ENCODE data around the gene SERTAD2. TPM values are rescaled to one million over a fixed set of nuclear protein-coding genes. Genes with fewer than 3 reads are reported as not detected.
A peak's percentile ranks its signal among the peaks of the same experiment; 100 is the strongest.

The SERTAD2 gene
- total RNA-seq, 6 experiments from 2014 or later: 3.7 to 14.4 (median 8.4) TPM

DNA sequence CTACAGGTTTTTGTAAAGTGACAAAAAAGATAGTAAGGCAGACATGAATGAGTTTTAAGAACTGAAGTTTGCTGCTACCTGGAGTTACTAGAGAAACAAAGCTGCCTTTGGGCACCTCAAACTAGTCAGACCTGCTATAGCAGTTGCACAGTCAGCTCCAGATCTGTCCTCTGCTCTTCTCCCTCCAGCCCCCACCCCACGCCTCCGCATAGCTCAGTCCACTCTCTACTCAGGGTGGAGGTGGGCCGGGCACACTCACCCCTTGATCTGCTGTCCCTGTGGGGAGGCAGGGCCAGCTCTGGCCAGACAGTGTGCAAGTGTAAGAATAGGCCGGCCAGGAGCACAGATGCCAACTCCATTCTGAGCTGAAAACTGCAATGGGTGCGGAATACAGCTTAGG is 4.1 kb downstream of the SERTAD2 start:
- TF ChIP-seq POLR2A (IDR thresholded peaks at IDR 0.05): no peak
- TF ChIP-seq, protein P1, sequence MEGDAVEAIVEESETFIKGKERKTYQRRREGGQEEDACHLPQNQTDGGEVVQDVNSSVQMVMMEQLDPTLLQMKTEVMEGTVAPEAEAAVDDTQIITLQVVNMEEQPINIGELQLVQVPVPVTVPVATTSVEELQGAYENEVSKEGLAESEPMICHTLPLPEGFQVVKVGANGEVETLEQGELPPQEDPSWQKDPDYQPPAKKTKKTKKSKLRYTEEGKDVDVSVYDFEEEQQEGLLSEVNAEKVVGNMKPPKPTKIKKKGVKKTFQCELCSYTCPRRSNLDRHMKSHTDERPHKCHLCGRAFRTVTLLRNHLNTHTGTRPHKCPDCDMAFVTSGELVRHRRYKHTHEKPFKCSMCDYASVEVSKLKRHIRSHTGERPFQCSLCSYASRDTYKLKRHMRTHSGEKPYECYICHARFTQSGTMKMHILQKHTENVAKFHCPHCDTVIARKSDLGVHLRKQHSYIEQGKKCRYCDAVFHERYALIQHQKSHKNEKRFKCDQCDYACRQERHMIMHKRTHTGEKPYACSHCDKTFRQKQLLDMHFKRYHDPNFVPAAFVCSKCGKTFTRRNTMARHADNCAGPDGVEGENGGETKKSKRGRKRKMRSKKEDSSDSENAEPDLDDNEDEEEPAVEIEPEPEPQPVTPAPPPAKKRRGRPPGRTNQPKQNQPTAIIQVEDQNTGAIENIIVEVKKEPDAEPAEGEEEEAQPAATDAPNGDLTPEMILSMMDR (IDR thresholded peaks at IDR 0.05): no peak
- ATAC-seq (peak; percentile 1 to 16 (median 6)), DNase-seq (peak; percentile 51 to 76 (median 72))
- no peaks in the 10 kb centered on the region for H3K36me3 ChIP-seq
- H3K27ac ChIP-seq: peak overlapping the region; percentile 24 to 99 (median 98)
- H3K27me3 ChIP-seq: no peaks in the 10 kb centered on the region
- WGBS (ENCODE audit: insufficient coverage, low coverage, low lambda C conversion rate, missing lambda C conversion rate): 57% methylated on average over 3 of the region's 5 CpGs
- H3K9me3 ChIP-seq: no peaks in the 10 kb centered on the region
- H3K4me3 ChIP-seq: peak overlapping the region in 1 of 3 donors; percentile 72
- H3K4me1 ChIP-seq: peaks cover 0 to 71% (median 23%) of the 10 kb centered on the region in 4 donors
- intact Hi-C loops (cut with DNase I): no loop called here

DNA sequence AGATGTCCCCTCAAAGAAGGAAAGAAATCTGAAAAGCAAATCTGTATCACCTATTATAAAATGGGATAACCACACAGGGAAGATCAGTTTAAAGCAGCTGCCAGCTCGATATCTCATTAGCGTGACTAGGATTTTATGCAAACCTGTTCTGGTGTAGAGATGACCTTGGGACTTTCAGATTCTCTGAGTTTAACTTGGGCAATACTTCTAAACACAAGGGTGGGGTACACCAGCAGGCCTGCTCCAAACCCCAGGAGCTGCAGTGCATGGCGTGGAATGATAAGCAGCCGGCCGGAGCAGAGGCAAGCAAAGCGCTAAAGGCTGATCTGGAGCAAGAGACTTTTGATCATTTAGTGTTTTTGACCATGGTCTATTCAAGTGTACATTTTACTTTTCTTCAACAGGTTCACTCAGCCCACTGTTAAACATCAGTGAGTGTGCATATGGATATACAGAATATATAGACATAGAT is 4.7 kb downstream of the SERTAD2 start:
- H3K9me3 ChIP-seq: no peaks in the 10 kb centered on the region
- H3K27me3 ChIP-seq: no peaks in the 10 kb centered on the region
- DNase-seq: no peak
- peak overlapping the region; percentile 24 to 99 (median 98) for H3K27ac ChIP-seq
- TF ChIP-seq POLR2A (IDR thresholded peaks at IDR 0.05): no peak
- TF ChIP-seq, protein P1 (IDR thresholded peaks at IDR 0.05): no peak
- H3K4me3 ChIP-seq: peak overlapping the region in 1 of 3 donors; percentile 22
- H3K4me1 ChIP-seq: peaks cover 0 to 77% (median 23%) of the 10 kb centered on the region in 4 donors
- H3K36me3 ChIP-seq: no peaks in the 10 kb centered on the region
- peak; percentile 3 to 45 (median 8) for ATAC-seq
- 27% methylated on average over 6 of the region's 6 CpGs for WGBS (ENCODE audit: insufficient coverage, low coverage, low lambda C conversion rate, missing lambda C conversion rate)
- intact Hi-C loops (cut with DNase I): no loop called here

DNA sequence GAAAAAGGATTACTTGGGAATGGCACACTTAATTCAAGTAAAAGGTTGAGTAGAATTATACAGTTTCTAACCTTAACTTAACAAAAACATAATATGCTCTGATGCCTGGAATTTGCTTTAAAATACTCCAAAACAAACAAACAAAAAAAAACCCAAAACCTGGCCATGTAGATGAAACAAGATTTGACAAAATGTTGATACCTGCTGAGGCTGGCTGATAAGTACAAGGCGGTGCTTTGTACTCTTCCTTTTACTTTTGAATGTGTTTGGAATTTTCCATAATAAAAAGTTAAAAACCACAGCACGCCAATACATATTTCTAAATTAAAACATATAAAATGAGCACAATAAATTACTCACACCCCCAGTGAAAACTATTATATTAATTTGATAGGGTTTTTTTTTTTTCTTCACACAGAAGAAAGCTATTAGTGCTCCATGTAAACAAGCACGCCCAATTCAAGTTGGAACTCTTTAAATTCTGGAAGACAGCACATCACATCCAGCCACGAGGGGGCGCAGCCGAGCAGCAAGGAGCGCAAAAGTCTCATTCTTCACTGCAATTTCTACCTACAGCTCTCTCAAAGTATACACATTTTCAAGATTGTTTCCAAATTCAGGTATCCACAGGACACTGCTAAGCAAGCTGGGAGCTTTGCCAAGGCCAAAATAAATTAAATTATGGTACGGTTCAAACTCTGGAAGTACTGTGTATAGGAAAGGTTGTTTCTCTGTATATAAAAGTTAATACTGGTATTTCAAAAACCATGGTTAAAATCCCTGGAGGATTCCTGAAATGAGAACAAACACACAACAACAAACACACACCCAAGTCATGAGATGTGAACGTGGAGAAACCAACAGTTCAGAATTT is 7.5 kb downstream of the SERTAD2 start:
- peak; percentile 83 to 85 (median 84) for DNase-seq
- WGBS (ENCODE audit: insufficient coverage, low coverage, low lambda C conversion rate, missing lambda C conversion rate): 7% methylated on average over 9 of the region's 9 CpGs
- intact Hi-C loops (cut with DNase I): no loop called here
- TF ChIP-seq POLR2A (IDR thresholded peaks at IDR 0.05): no peak
- TF ChIP-seq, protein P1 (IDR thresholded peaks at IDR 0.05): peak; percentile 76 to 98 (median 96)
- Histone ChIP-seq H3K4me1 (peaks cover 0 to 70% (median 21%) of the 10 kb centered on the region in 4 donors), H3K9me3 (no peaks in the 10 kb centered on the region), H3K4me3 (no peak overlapping the region), H3K27ac (peak overlapping the region; percentile 55 to 83 (median 68)), H3K36me3 (no peaks in the 10 kb centered on the region), H3K27me3 (no peaks in the 10 kb centered on the region)
- ATAC-seq: peak; percentile 42 to 54 (median 53)

DNA sequence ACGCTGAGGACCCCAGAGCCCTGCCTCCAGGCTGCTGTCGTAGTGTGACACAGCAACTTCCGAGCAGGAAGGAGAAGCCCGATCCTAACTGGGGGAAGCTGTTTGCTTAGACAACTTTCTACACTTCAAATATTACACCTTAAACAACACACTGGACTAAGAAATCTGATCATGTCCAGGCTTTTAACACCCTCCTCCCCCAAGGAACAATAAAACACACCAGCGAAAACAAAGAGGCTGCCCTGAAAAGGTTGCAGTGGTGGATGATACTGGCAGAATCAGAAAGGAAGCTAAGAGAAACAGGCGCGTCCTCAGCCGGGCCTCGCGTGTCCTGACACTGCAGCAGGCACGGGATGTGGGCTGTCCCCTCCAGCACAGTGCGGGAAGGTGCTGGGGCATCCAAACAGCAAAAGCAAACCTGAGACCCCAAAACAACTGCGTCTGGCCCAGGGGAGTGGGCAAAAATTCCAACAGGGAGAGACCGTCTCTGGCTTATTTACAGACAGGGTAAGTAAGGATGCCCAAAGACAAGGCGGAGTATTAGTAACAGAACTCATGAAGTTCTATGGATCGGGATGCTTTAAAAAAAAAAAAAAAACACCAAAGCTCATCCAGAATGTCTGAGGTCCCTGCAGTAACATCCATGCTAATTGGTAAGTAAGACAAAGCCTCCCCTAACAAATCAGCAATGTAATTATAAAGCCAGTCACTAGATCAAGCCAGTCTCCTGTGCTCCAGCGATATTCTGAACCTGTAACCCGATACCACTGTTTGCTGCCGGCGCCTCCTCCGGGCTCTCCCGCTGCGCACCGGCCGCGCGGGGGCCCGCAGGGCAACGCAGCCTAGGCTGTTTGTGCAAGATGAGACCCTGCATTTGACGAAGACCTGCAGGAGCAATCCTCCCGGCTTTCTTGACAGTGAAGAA is 9.0 kb downstream of the SERTAD2 start:
- no peaks in the 10 kb centered on the region for H3K9me3 ChIP-seq
- WGBS (ENCODE audit: insufficient coverage, low coverage, low lambda C conversion rate, missing lambda C conversion rate): 6% methylated on average over 27 of the region's 31 CpGs
- peak; percentile 65 to 75 (median 68) for ATAC-seq
- intact Hi-C loops (cut with DNase I): no loop called here
- TF ChIP-seq, protein P1 (IDR thresholded peaks at IDR 0.05): peak in 1 of 4 donors; percentile 6
- TF ChIP-seq POLR2A (IDR thresholded peaks at IDR 0.05): peak; percentile 70
- no peaks in the 10 kb centered on the region for H3K36me3 ChIP-seq
- H3K4me1 ChIP-seq: peaks cover 0 to 65% (median 22%) of the 10 kb centered on the region in 4 donors
- peak; percentile 69 to 78 (median 75) for DNase-seq
- peak overlapping the region; percentile 6 to 31 (median 13) for H3K4me3 ChIP-seq
- H3K27me3 ChIP-seq: no peaks in the 10 kb centered on the region
- H3K27ac ChIP-seq: peak overlapping the region; percentile 55 to 83 (median 68)

Data from right lobe of liver (tissue), 6 donors.